Daoy (cell line): Measurements from ENCODE around the gene ABCB6. TPM values are rescaled to one million over a fixed set of nuclear protein-coding genes. Genes with fewer than 3 reads are reported as not detected.

Source experiments
- DNase-seq: peaks from one replicate; pipeline ENCODE4 v3.0.0-alpha.2; 2015; ENCODE audit warnings: low read depth
- total RNA-seq: library from RNA; depleted of rRNA; stranded (reverse); fragments of >200 nt; shearing (Covaris generic); gene quantifications from 2 replicates; pipeline ENCODE4 v1.2.3, GENCODE V29; 2014; rRNA removed

Gene ABCB6
- total RNA-seq, 1 experiment from 2014 or later = 10.5 TPM

DNA sequence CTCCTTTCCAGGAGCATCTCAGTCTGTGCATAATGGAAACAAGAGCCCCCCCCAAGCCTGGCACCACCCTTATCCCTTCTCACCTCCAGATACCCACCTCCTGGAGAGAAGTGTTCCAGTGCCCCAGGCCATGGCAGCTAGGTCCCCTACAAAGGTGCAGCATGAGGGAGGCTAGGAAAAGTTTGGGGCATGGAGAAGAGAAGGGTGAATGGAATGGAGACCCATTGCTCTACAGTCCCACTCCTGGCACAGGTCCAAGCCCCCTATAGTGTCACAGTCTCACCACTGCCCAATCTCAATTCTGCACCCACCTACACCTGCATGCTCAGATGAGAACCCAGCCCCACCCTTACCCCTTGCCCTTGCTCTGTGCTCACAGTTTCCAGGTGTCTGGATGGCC, 49.8 kb downstream of the ABCB6 start:
- DNase-seq = no peak

DNA sequence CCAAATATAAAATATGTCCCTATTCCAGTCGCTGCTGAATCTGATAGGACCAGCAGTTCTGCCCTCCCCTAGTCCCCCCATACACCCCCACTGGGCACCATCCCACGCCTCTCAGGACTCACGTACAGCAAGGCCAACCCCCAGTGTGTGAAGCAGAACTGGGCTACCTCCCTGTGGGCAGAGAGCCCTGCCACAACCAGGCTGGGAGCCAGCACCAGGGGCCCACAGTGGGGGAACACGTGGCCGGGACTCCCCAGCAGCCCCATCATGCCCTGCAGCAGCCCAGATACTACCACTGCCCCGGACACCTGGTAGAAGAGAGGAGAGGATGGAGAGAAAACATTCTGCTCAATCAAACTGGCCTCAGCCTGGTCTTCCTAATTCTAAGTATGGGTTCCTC, 50.2 kb downstream of the ABCB6 start:
- DNase-seq = no peak

DNA sequence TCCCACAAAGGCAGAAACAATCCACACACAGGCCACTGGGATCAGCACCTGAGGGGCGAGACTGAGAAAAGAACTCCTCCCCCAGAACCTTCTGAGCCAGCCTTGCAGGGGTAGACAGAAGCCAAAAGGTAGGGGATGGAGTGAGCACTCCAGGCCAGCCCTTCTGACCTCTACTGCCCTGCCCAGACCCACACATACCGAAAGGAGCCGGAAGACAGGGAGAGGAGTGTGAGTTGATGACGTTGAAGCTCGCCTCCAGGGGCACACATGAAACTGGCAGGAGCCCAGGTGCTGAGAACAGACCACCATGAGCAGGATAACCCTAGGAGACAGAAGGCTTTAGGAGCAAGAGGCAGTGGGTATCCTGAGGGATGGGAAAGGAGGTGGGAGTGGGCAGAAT, 50.8 kb downstream of the ABCB6 start:
- no peak for DNase-seq

DNA sequence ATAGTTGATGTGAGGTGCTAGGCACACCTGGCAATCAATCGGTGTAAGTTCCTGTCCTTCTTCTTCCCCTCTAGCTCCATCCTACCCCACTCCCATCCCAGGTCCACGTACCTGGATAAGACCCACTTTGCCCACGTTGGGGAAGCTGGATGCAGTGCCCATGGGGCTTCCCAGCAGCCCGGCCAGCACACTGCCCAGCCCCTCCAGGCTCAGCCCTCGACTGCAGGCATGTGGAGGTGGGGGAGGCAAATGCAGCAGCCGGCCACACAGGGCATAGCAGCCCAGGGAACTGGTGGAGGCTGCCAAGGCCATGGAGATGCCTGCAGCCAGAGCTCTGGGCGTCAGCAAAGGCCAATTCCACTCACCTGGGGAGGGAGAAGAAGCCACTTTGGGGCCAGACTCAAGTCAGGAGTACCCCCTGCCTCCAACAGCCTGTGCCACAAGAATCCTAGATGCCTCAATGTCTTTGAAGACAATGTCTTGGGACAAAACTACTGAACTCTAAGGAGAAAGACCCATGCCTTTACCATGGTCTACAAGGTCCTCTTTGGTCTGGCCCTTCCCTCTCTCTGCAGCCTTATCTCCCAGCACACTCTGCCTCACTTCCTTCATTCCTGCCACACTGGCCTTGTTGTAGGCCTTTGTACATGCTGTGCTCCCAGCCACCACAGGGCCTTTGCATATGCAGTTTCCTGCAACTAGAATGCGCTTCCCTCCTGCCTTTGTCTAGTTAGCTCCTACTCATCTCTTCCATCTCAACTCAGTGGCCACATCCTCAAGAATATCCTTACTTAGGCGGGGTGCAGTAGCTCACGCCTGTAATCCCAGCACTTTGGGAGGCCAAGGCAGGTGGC, 53.5 kb downstream of the ABCB6 start:
- DNase-seq = no peak

DNA sequence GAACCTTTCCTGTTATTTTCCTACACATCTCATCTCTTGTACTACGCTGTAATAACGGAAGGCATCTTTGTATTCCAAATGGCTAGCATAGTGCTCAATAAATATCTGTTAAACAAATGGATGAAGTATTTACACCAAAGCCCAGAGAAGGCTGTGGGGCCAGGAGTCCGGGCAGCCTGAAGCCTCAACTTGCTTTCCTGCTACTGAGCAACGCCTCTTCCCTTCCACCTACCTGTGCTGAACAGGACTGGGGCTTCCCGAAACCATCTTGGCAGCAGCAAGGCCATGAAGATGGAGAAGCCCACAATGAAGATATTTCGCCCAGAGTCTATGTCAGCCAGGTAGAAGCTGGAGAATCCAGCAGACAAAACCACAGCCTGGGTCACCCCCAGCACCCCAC, 55.6 kb downstream of the ABCB6 start:
- DNase-seq = no peak

DNA sequence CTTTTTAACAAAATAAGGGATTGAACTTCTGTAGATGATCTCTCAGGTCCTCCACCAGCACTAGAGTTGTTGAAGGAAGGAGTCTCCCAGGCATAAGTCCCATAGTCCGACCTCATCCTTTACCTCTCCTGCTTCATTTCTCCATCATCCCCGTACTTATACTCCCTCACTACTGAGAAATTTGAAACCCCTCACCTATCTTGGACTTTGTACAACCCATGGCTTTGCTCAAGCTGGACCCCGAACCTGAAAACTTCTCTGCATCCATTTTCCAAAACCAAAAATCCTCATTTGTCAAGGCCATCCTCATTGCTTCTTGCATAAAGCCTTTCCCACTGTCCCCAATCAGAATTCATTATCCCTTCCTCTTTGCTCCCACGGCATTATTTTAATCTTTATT, 57.7 kb downstream of the ABCB6 start:
- no peak for DNase-seq

DNA sequence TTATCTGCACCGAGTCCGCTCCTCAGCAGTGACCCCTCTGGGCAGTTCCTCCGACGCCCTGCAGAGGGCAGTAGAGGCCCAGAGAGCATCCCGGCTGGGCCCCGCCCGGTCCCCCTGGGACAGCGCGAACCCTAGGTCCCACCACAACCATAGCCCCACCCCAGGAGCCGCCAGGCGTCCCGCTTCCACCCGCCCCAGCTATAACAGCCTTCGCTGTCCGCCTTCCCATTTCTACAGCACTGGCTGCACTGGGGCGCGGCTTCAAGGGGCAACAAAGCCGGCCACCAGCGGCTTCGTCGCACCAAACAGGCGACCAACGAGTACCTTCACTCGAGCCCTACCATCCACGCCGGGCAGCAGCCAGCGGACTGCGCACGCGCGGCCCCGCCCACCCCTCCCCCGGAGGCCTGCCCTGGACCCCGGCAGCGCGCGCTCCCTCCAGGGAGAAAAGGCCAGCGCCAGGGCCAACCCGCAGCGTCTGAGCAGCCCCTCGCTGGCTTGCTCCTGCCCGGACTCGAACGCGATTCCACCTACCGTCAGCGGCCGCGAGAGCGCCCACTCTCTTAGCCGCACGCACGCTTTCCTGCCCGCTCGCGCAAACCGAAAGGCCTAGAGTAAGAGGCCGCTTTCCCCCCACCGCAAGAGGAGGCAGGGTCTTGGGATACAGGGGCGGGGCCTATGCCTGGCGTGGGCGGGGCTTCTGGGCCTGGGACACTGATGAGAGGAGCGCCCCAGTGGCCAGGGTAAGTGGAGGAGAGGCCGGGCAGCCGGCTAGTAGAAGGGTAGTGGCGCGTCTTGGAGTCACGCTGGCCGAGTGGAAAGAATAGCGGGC, 58.4 kb downstream of the ABCB6 start, which contains the start of gene NHEJ1:
NHEJ1 (minus strand) TSS at position 630 of the 832 bp plus-strand sequence. CDS start 2,453 bp downstream, outside the sequence.
- peak; percentile 94 for DNase-seq

Other genes with a start within 250 kb of the ABCB6 start
- 0.34 TPM in 1 of 2 replicates, not detected in the other for gene FEV, start 233.8 kb downstream of the ABCB6 start, total RNA-seq
- 2.2 and 4.3 TPM in 2 replicates for gene CRYBA2, start 225.5 kb downstream of the ABCB6 start, total RNA-seq
- 0.11 TPM in 1 of 2 replicates, not detected in the other for gene CFAP65, start 177.4 kb downstream of the ABCB6 start, total RNA-seq
- not detected in 2 replicates for gene IHH, start 158.0 kb downstream of the ABCB6 start, total RNA-seq
- gene NHEJ1, start 58.1 kb downstream of the ABCB6 start, total RNA-seq = 13.6 and 22.0 TPM in 2 replicates
- gene SLC23A3, start 48.9 kb downstream of the ABCB6 start, total RNA-seq = 0.63 and 0.86 TPM in 2 replicates
- 36.2 and 41.3 TPM in 2 replicates for gene CNPPD1, start 42.0 kb downstream of the ABCB6 start, total RNA-seq
- 33.3 and 48.8 TPM in 2 replicates for gene RETREG2, start 40.7 kb downstream of the ABCB6 start, total RNA-seq
- gene ZFAND2B, start 12.2 kb downstream of the ABCB6 start, total RNA-seq = 31.2 and 32.3 TPM in 2 replicates
- 27.1 and 56.9 TPM in 2 replicates for gene ATG9A, start 10.7 kb upstream of the ABCB6 start, total RNA-seq
- 25.2 and 25.8 TPM in 2 replicates for gene ANKZF1, start 10.8 kb upstream of the ABCB6 start, total RNA-seq
- 2.7 and 3.2 TPM in 2 replicates for gene GLB1L, start 26.5 kb upstream of the ABCB6 start, total RNA-seq
- 5.4 and 8.9 TPM in 2 replicates for gene STK16, start 26.5 kb upstream of the ABCB6 start, total RNA-seq
- gene TUBA4B, start 34.3 kb upstream of the ABCB6 start, total RNA-seq = not detected in 2 replicates
- gene TUBA4A, start 35.0 kb upstream of the ABCB6 start, total RNA-seq = 65.0 and 79.9 TPM in 2 replicates
- 19.9 and 20.2 TPM in 2 replicates for gene DNAJB2, start 60.4 kb upstream of the ABCB6 start, total RNA-seq
- 0.21 and 1.3 TPM in 2 replicates for gene PTPRN, start 90.4 kb upstream of the ABCB6 start, total RNA-seq
- not detected in 2 replicates for gene RESP18, start 113.8 kb upstream of the ABCB6 start, total RNA-seq
- gene DNPEP, start 169.0 kb upstream of the ABCB6 start, total RNA-seq = 72.1 and 94.6 TPM in 2 replicates
- 0.17 and 0.77 TPM in 2 replicates for gene DES, start 199.4 kb upstream of the ABCB6 start, total RNA-seq
- gene SPEG, start 215.9 kb upstream of the ABCB6 start, total RNA-seq = 4.9 and 18.4 TPM in 2 replicates